Measurements from ENCODE around the gene FKBP6. TPM values are rescaled to one million over a fixed set of nuclear protein-coding genes. Genes with fewer than 3 reads are reported as not detected.
"Not testable (repeated sequence)": the region's sequence is repeated elsewhere in the genome, so short reads cannot be mapped to it uniquely, and the experiment has no call there.

FKBP6 gene
- total RNA-seq, 3 donors from 2014 or later, result not detected

GRCh38 chr7:73377413-73378200 lies 49.6 kb downstream of the FKBP6 start:
- H3K36me3 Mint-ChIP-seq (ENCODE audit: insufficient read depth); H3K4me1 Mint-ChIP-seq (ENCODE audit: low read depth); DNase-seq; ATAC-seq; H3K4me3 Mint-ChIP-seq; H3K9me3 Mint-ChIP-seq: not testable (repeated sequence)
- peaks cover 40% of the 10 kb centered on the region for H3K27me3 Mint-ChIP-seq (ENCODE audit: low read depth)

- DNase-seq (no peak), ATAC-seq (no peak)
- Mint-ChIP-seq H3K9me3 (peaks cover 15% of the 10 kb centered on the region), H3K36me3 (ENCODE audit: insufficient read depth) (peaks cover 3% of the 10 kb centered on the region), H3K4me1 (ENCODE audit: low read depth) (no peaks in the 10 kb centered on the region), H3K27me3 (ENCODE audit: low read depth) (peaks cover 17% of the 10 kb centered on the region), H3K4me3 (no peak overlapping the region)
Measured at GRCh38 chr7:73382934-73383503, 55.1 kb downstream of the FKBP6 start.

- Mint-ChIP-seq H3K9me3 (peaks cover 22% of the 10 kb centered on the region), H3K4me1 (ENCODE audit: low read depth) (no peaks in the 10 kb centered on the region), H3K36me3 (ENCODE audit: insufficient read depth) (peaks cover 5% of the 10 kb centered on the region), H3K4me3 (no peak overlapping the region), H3K27me3 (ENCODE audit: low read depth) (no peaks in the 10 kb centered on the region)
- ATAC-seq (no peak), DNase-seq (no peak)
Measured at GRCh38 chr7:73387221-73387828, 59.4 kb downstream of the FKBP6 start.

- ATAC-seq, result no peak
- Mint-ChIP-seq H3K9me3 (peaks cover 21% of the 10 kb centered on the region), H3K4me1 (ENCODE audit: low read depth) (no peaks in the 10 kb centered on the region), H3K27me3 (ENCODE audit: low read depth) (no peaks in the 10 kb centered on the region), H3K4me3 (no peak overlapping the region), H3K36me3 (ENCODE audit: insufficient read depth) (peaks cover 5% of the 10 kb centered on the region)
- no peak for DNase-seq
Measured at GRCh38 chr7:73387908-73388414, 60.0 kb downstream of the FKBP6 start.

GRCh38 chr7:73391396-73391795 lies 63.4 kb downstream of the FKBP6 start:
- no peak for ATAC-seq

GRCh38 chr7:73394422-73394821 lies 66.5 kb downstream of the FKBP6 start:
- Mint-ChIP-seq H3K9me3 (no peaks in the 10 kb centered on the region), H3K27me3 (ENCODE audit: low read depth) (peaks cover 17% of the 10 kb centered on the region), H3K36me3 (ENCODE audit: insufficient read depth) (no peaks in the 10 kb centered on the region), H3K4me1 (ENCODE audit: low read depth) (no peaks in the 10 kb centered on the region), H3K4me3 (no peak overlapping the region)
- no peak for DNase-seq
- ATAC-seq, result no peak

More at GRCh38 chr7:73391396-73391795, 63.4 kb downstream of the FKBP6 start:
- H3K4me1 Mint-ChIP-seq (ENCODE audit: low read depth), result no peaks in the 10 kb centered on the region
- peaks cover 15% of the 10 kb centered on the region for H3K9me3 Mint-ChIP-seq
- peaks cover 13% of the 10 kb centered on the region for H3K27me3 Mint-ChIP-seq (ENCODE audit: low read depth)
- no peak for DNase-seq
- no peak overlapping the region for H3K4me3 Mint-ChIP-seq
- H3K36me3 Mint-ChIP-seq (ENCODE audit: insufficient read depth), result peaks cover 5% of the 10 kb centered on the region

GRCh38 chr7:73395538-73396503 lies 67.9 kb downstream of the FKBP6 start:
- no peak for ATAC-seq
- Mint-ChIP-seq H3K4me3 (no peak overlapping the region), H3K36me3 (ENCODE audit: insufficient read depth) (no peaks in the 10 kb centered on the region), H3K27me3 (ENCODE audit: low read depth) (peaks cover 17% of the 10 kb centered on the region), H3K9me3 (no peaks in the 10 kb centered on the region), H3K4me1 (ENCODE audit: low read depth) (no peaks in the 10 kb centered on the region)
- no peak for DNase-seq

GRCh38 chr7:73397521-73398281 lies 69.7 kb downstream of the FKBP6 start:
- ATAC-seq (no peak), DNase-seq (no peak)
- Mint-ChIP-seq H3K4me3 (no peak overlapping the region), H3K36me3 (ENCODE audit: insufficient read depth) (no peaks in the 10 kb centered on the region), H3K9me3 (no peaks in the 10 kb centered on the region), H3K4me1 (ENCODE audit: low read depth) (no peaks in the 10 kb centered on the region), H3K27me3 (ENCODE audit: low read depth) (peaks cover 17% of the 10 kb centered on the region)

GRCh38 chr7:73399185-73400050 lies 71.5 kb downstream of the FKBP6 start:
- H3K4me1 Mint-ChIP-seq (ENCODE audit: low read depth); H3K9me3 Mint-ChIP-seq; H3K36me3 Mint-ChIP-seq (ENCODE audit: insufficient read depth): not testable (repeated sequence)
- ATAC-seq (peak; percentile 52 to 84), DNase-seq (peak; percentile 48)
- peaks cover 13% of the 10 kb centered on the region for H3K27me3 Mint-ChIP-seq (ENCODE audit: low read depth)
- peak overlapping the region; percentile 33 for H3K4me3 Mint-ChIP-seq

GRCh38 chr7:73404860-73405259 lies 76.9 kb downstream of the FKBP6 start:
- not testable (repeated sequence) for H3K4me3 Mint-ChIP-seq; H3K27me3 Mint-ChIP-seq (ENCODE audit: low read depth); DNase-seq; H3K9me3 Mint-ChIP-seq; H3K4me1 Mint-ChIP-seq (ENCODE audit: low read depth); H3K36me3 Mint-ChIP-seq (ENCODE audit: insufficient read depth)
- ATAC-seq, result peak in 1 of 2 donors; percentile 14

Measured in activated T-cell treated with anti-CD3 and anti-CD28 coated beads, Interleukin-2, amount 50 U/mL, for 4 hours (primary cell).